ENCODE results near the gene MLANA. TPM values are rescaled to one million over a fixed set of nuclear protein-coding genes. Genes with fewer than 3 reads are reported as not detected.

Gene MLANA
- polyA plus RNA-seq, 3 donors, result not detected

GRCh38 chr9:5850724-5851122 is 40.0 kb upstream of the MLANA start:
- intact Hi-C loops (cut with micrococcal nuclease), result no loop called here
- Histone ChIP-seq H3K27ac (ENCODE audit: low read depth in 1 of 2, low read length in 2 of 2) (peak overlapping the region in 1 of 2 donors; percentile 0), H3K4me1 (ENCODE audit: control insufficient read depth in 1 of 2, insufficient read depth in 2 of 2, low read length in 2 of 2) (peaks cover 25 to 33% of the 10 kb centered on the region in 2 donors), H4K20me1 (ENCODE audit: insufficient read depth, low read length) (no peaks in the 10 kb centered on the region), H3K4me2 (replicated peaks; ENCODE audit: extremely low read depth, low read length, poor library complexity, severe bottlenecking) (no peak overlapping the region), H3K79me2 (ENCODE audit: insufficient read depth, low read length) (no peaks in the 10 kb centered on the region), H3K36me3 (replicated peaks in 1 of 2; ENCODE audit: control insufficient read depth in 1 of 2, insufficient read depth in 2 of 2, low read length in 2 of 2) (no peaks in the 10 kb centered on the region), H3K9ac (ENCODE audit: insufficient read depth, low read length, poor library complexity, severe bottlenecking) (no peak overlapping the region), H3K9me3 (replicated peaks in 1 of 2; ENCODE audit: control insufficient read depth in 1 of 2, insufficient read depth in 1 of 2, low read length in 2 of 2) (no peaks in the 10 kb centered on the region), H3K27me3 (ENCODE audit: control insufficient read depth in 2 of 2, insufficient read depth in 2 of 2, low read length in 2 of 2) (no peaks in the 10 kb centered on the region), H3K4me3 (replicated peaks in 1 of 3; ENCODE audit: low read depth in 2 of 3, low read length in 3 of 3) (peak overlapping the region in 1 of 3 experiments; percentile 15), H2AFZ (ENCODE audit: insufficient read depth, low read depth, low read length, poor library complexity, severe bottlenecking) (no peak overlapping the region)
- H3K9me3 Mint-ChIP-seq, result peaks cover 0 to 2% (median 0%) of the 10 kb centered on the region in 7 donors
- peaks cover 35% of the 10 kb centered on the region for H3K4me1 Mint-ChIP-seq
- peaks cover 0 to 2% of the 10 kb centered on the region in 2 donors for H3K36me3 Mint-ChIP-seq
- H3K4me3 Mint-ChIP-seq, result no peak overlapping the region
- TF ChIP-seq CTCF (IDR thresholded peaks at IDR 0.05), result no peak
- no peaks in the 10 kb centered on the region for H3K27me3 Mint-ChIP-seq (ENCODE audit: low read depth in 3 of 3)
- H3K27ac Mint-ChIP-seq, result peak overlapping the region in 5 of 7 donors; percentile 14 to 73 (median 25)
- DNase-seq, result peak in 1 of 3 donors; percentile 18

GRCh38 chr9:5851445-5851844 is 39.2 kb upstream of the MLANA start:
- Mint-ChIP-seq H3K9me3 (peaks cover 0 to 6% (median 0%) of the 10 kb centered on the region in 7 donors), H3K4me1 (peaks cover 33% of the 10 kb centered on the region), H3K27me3 (ENCODE audit: low read depth in 3 of 3) (no peaks in the 10 kb centered on the region), H3K27ac (peak overlapping the region in 6 of 7 donors; percentile 15 to 80 (median 47)), H3K36me3 (peaks cover 0 to 4% of the 10 kb centered on the region in 2 donors), H3K4me3 (no peak overlapping the region)
- Histone ChIP-seq H3K4me1 (ENCODE audit: control insufficient read depth in 1 of 2, insufficient read depth in 2 of 2, low read length in 2 of 2) (peaks cover 25 to 33% of the 10 kb centered on the region in 2 donors), H3K27me3 (ENCODE audit: control insufficient read depth in 2 of 2, insufficient read depth in 2 of 2, low read length in 2 of 2) (no peaks in the 10 kb centered on the region), H2AFZ (ENCODE audit: insufficient read depth, low read depth, low read length, poor library complexity, severe bottlenecking) (no peak overlapping the region), H4K20me1 (ENCODE audit: insufficient read depth, low read length) (no peaks in the 10 kb centered on the region), H3K4me3 (replicated peaks in 1 of 3; ENCODE audit: low read depth in 2 of 3, low read length in 3 of 3) (no peak overlapping the region), H3K9me3 (replicated peaks in 1 of 2; ENCODE audit: control insufficient read depth in 1 of 2, insufficient read depth in 1 of 2, low read length in 2 of 2) (no peaks in the 10 kb centered on the region), H3K4me2 (replicated peaks; ENCODE audit: extremely low read depth, low read length, poor library complexity, severe bottlenecking) (peak overlapping the region; percentile 4), H3K79me2 (ENCODE audit: insufficient read depth, low read length) (no peaks in the 10 kb centered on the region), H3K36me3 (replicated peaks in 1 of 2; ENCODE audit: control insufficient read depth in 1 of 2, insufficient read depth in 2 of 2, low read length in 2 of 2) (no peaks in the 10 kb centered on the region), H3K9ac (ENCODE audit: insufficient read depth, low read length, poor library complexity, severe bottlenecking) (no peak overlapping the region), H3K27ac (ENCODE audit: low read depth in 1 of 2, low read length in 2 of 2) (peak overlapping the region in 1 of 2 donors; percentile 48)
- no peak for TF ChIP-seq CTCF (IDR thresholded peaks at IDR 0.05)
- WGBS (ENCODE audit: insufficient coverage), result no CpG with 5 or more reads among the region's 2 CpGs
- intact Hi-C loops (cut with micrococcal nuclease), result no loop called here
- DNase-seq, result peak; percentile 80 to 94 (median 92)
